Measurements from ENCODE around the gene GSK3B. TPM values are rescaled to one million over a fixed set of nuclear protein-coding genes. Genes with fewer than 3 reads are reported as not detected.

Gene GSK3B
- total RNA-seq, 5 donors from 2014 or later (not counting 1 experiment from before 2014, with no cell fraction given): 30.5 to 47.9 (median 32.7) TPM

DNA sequence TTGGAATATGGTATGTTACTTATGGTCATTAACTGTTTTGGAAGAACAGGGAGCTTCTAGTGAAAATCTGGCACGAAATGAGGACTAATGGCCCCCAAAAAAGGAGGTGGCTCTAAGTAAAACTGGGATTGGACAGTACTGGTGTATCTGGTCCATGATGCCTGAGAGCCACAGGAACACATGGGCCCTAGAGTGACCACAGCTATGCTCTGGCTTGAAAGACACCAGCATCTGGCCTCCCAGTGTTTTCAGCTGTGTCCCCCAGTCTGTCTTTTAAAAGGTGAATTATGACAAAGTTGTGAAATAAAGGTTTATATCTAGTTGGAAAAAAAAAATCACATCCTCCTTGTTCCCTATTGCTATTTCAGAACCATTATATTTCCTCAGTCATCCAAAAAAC is 64.5 kb downstream of the GSK3B start:
- H3K4me1 Mint-ChIP-seq: peaks cover 71 to 82% (median 81%) of the 10 kb centered on the region in 3 donors
- 100% methylated on average over 1 of the region's 1 CpG for WGBS (ENCODE audit: insufficient coverage)
- no peak overlapping the region for H3K27ac Mint-ChIP-seq
- peaks cover 3 to 4% (median 4%) of the 10 kb centered on the region in 3 donors for H3K9me3 Mint-ChIP-seq
- H3K36me3 ChIP-seq (ENCODE audit: control insufficient read depth in 2 of 2, extremely low read depth in 1 of 2, insufficient read depth in 1 of 2, low read length in 1 of 2): no peaks in the 10 kb centered on the region
- no peak overlapping the region for H3K27ac ChIP-seq (ENCODE audit: low read length)
- no peak for DNase-seq
- no peaks in the 10 kb centered on the region for H3K27me3 ChIP-seq (replicated peaks in 1 of 2; ENCODE audit: control insufficient read depth in 2 of 2, extremely low read depth in 1 of 2, insufficient read depth in 2 of 2, low read length in 1 of 2)
- H3K9me3 ChIP-seq: no peaks in the 10 kb centered on the region
- H3K27me3 Mint-ChIP-seq: no peaks in the 10 kb centered on the region
- peaks cover 3 to 4% of the 10 kb centered on the region in 2 experiments for H3K4me1 ChIP-seq (ENCODE audit: control insufficient read depth in 1 of 2, extremely low read depth in 1 of 2, insufficient read depth in 2 of 2, low read length in 2 of 2)
- ChIA-PET CTCF (interaction anchor here in 1 of 2 donors (0.6 kb wide), 1 partner anchor 64 kb away, joined by 3 read pairs; the partner anchor contains the start of gene GSK3B), POLR2A (interaction anchor here in 1 of 2 donors (0.5 kb wide), 1 partner anchor 15 kb away, joined by 4 read pairs; no protein-coding TSS in a partner anchor)
- no peak overlapping the region for H3K4me3 Mint-ChIP-seq
- H3K4me3 ChIP-seq (ENCODE audit: control insufficient read depth in 1 of 2, extremely low read depth in 1 of 2, low read length in 1 of 2): no peak overlapping the region
- ATAC-seq (replicated peaks in 1 of 4): no peak
- peaks cover 16% of the 10 kb centered on the region for H3K36me3 Mint-ChIP-seq

GRCh38 chr3:120028271-120029047 is 65.8 kb downstream of the GSK3B start:
- Histone ChIP-seq H3K27ac (ENCODE audit: low read length) (no peak overlapping the region), H3K9me3 (no peaks in the 10 kb centered on the region), H3K36me3 (ENCODE audit: control insufficient read depth in 2 of 2, extremely low read depth in 1 of 2, insufficient read depth in 1 of 2, low read length in 1 of 2) (no peaks in the 10 kb centered on the region), H3K4me3 (ENCODE audit: control insufficient read depth in 1 of 2, extremely low read depth in 1 of 2, low read length in 1 of 2) (no peak overlapping the region), H3K4me1 (ENCODE audit: control insufficient read depth in 1 of 2, extremely low read depth in 1 of 2, insufficient read depth in 2 of 2, low read length in 2 of 2) (peaks cover 3 to 7% of the 10 kb centered on the region in 2 experiments), H3K27me3 (replicated peaks in 1 of 2; ENCODE audit: control insufficient read depth in 2 of 2, extremely low read depth in 1 of 2, insufficient read depth in 2 of 2, low read length in 1 of 2) (no peaks in the 10 kb centered on the region)
- Mint-ChIP-seq H3K4me1 (peaks cover 69 to 80% (median 79%) of the 10 kb centered on the region in 3 donors), H3K9me3 (no peaks in the 10 kb centered on the region), H3K4me3 (no peak overlapping the region), H3K27me3 (no peaks in the 10 kb centered on the region), H3K27ac (no peak overlapping the region), H3K36me3 (peaks cover 13% of the 10 kb centered on the region)
- POLR2A ChIA-PET: no interaction called here
- CTCF ChIA-PET: no interaction called here
- DNase-seq: no peak
- ATAC-seq (replicated peaks in 1 of 4): no peak
- 96% methylated on average over 11 of the region's 13 CpGs for WGBS (ENCODE audit: insufficient coverage)

- Histone ChIP-seq H3K4me1 (ENCODE audit: control insufficient read depth in 1 of 2, extremely low read depth in 1 of 2, insufficient read depth in 2 of 2, low read length in 2 of 2) (peaks cover 3 to 7% of the 10 kb centered on the region in 2 experiments), H3K27me3 (replicated peaks in 1 of 2; ENCODE audit: control insufficient read depth in 2 of 2, extremely low read depth in 1 of 2, insufficient read depth in 2 of 2, low read length in 1 of 2) (no peaks in the 10 kb centered on the region), H3K36me3 (ENCODE audit: control insufficient read depth in 2 of 2, extremely low read depth in 1 of 2, insufficient read depth in 1 of 2, low read length in 1 of 2) (no peaks in the 10 kb centered on the region), H3K4me3 (ENCODE audit: control insufficient read depth in 1 of 2, extremely low read depth in 1 of 2, low read length in 1 of 2) (no peak overlapping the region), H3K9me3 (no peaks in the 10 kb centered on the region), H3K27ac (ENCODE audit: low read length) (no peak overlapping the region)
- DNase-seq (no peak), ATAC-seq (replicated peaks in 1 of 4) (no peak)
- H3K27me3 Mint-ChIP-seq: no peaks in the 10 kb centered on the region
- no peak overlapping the region for H3K4me3 Mint-ChIP-seq
- peaks cover 79 to 83% (median 82%) of the 10 kb centered on the region in 3 donors for H3K4me1 Mint-ChIP-seq
- POLR2A ChIA-PET: no interaction called here
- H3K27ac Mint-ChIP-seq: no peak overlapping the region
- peaks cover 11% of the 10 kb centered on the region for H3K36me3 Mint-ChIP-seq
- CTCF ChIA-PET: no interaction called here
- no peaks in the 10 kb centered on the region for H3K9me3 Mint-ChIP-seq
- no CpG with 5 or more reads among the region's 4 CpGs for WGBS (ENCODE audit: insufficient coverage)
These were observed 67.0 kb downstream of the GSK3B start for GRCh38 chr3:120027226-120027625.

- no CpG with 5 or more reads among the region's 2 CpGs for WGBS (ENCODE audit: insufficient coverage)
- peaks cover 82 to 87% (median 86%) of the 10 kb centered on the region in 3 donors for H3K4me1 Mint-ChIP-seq
These were observed 68.7 kb downstream of the GSK3B start for GRCh38 chr3:120025520-120025919.

DNA sequence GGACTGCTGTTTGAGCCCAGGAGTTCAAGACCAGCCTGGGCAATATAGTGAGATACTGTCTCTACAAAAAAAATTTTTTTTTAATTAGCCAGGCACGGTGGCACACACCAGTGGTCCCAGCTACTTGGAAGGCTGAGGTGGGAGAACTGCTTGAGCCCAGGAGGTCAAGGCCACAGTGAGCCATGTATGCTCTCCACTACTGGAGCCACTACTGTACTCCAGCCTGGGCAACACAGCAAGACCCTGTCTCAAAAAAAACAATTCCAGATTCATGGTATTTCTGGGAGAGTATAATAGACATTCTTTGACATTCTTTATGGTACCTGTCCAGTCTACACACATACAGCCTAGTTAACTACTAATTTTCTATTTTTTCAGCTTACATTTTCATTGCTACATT is 70.1 kb downstream of the GSK3B start:
- Histone ChIP-seq H3K9me3 (no peaks in the 10 kb centered on the region), H3K4me3 (ENCODE audit: control insufficient read depth in 1 of 2, extremely low read depth in 1 of 2, low read length in 1 of 2) (no peak overlapping the region), H3K4me1 (ENCODE audit: control insufficient read depth in 1 of 2, extremely low read depth in 1 of 2, insufficient read depth in 2 of 2, low read length in 2 of 2) (peaks cover 7 to 10% of the 10 kb centered on the region in 2 experiments), H3K27ac (ENCODE audit: low read length) (no peak overlapping the region), H3K36me3 (ENCODE audit: control insufficient read depth in 2 of 2, extremely low read depth in 1 of 2, insufficient read depth in 1 of 2, low read length in 1 of 2) (no peaks in the 10 kb centered on the region), H3K27me3 (replicated peaks in 1 of 2; ENCODE audit: control insufficient read depth in 2 of 2, extremely low read depth in 1 of 2, insufficient read depth in 2 of 2, low read length in 1 of 2) (no peaks in the 10 kb centered on the region)
- Mint-ChIP-seq H3K9me3 (no peaks in the 10 kb centered on the region), H3K4me1 (peaks cover 80 to 87% (median 83%) of the 10 kb centered on the region in 3 donors), H3K27ac (no peak overlapping the region), H3K4me3 (no peak overlapping the region), H3K36me3 (peaks cover 19% of the 10 kb centered on the region), H3K27me3 (no peaks in the 10 kb centered on the region)
- no peak for DNase-seq
- ChIA-PET POLR2A (no interaction called here), CTCF (interaction anchor here in 1 of 2 donors (0.8 kb wide), 1 partner anchor 13 kb away, joined by 3 read pairs; no protein-coding TSS in a partner anchor)
- ATAC-seq (replicated peaks in 1 of 4): no peak
- WGBS (ENCODE audit: insufficient coverage): no CpG with 5 or more reads among the region's 1 CpG

More at GRCh38 chr3:120025520-120025919, 68.7 kb downstream of the GSK3B start:
- Mint-ChIP-seq H3K27me3 (no peaks in the 10 kb centered on the region), H3K27ac (peak overlapping the region in 1 of 2 donors; percentile 29), H3K9me3 (no peaks in the 10 kb centered on the region), H3K36me3 (peaks cover 17% of the 10 kb centered on the region), H3K4me3 (no peak overlapping the region)
- ChIA-PET POLR2A (no interaction called here), CTCF (no interaction called here)
- peak in 1 of 4 experiments; percentile 52 for ATAC-seq (replicated peaks in 1 of 4)
- peaks cover 7 to 10% of the 10 kb centered on the region in 2 experiments for H3K4me1 ChIP-seq (ENCODE audit: control insufficient read depth in 1 of 2, extremely low read depth in 1 of 2, insufficient read depth in 2 of 2, low read length in 2 of 2)
- H3K27ac ChIP-seq (ENCODE audit: low read length): no peak overlapping the region
- DNase-seq: no peak
- no peaks in the 10 kb centered on the region for H3K36me3 ChIP-seq (ENCODE audit: control insufficient read depth in 2 of 2, extremely low read depth in 1 of 2, insufficient read depth in 1 of 2, low read length in 1 of 2)
- no peak overlapping the region for H3K4me3 ChIP-seq (ENCODE audit: control insufficient read depth in 1 of 2, extremely low read depth in 1 of 2, low read length in 1 of 2)
- H3K27me3 ChIP-seq (replicated peaks in 1 of 2; ENCODE audit: control insufficient read depth in 2 of 2, extremely low read depth in 1 of 2, insufficient read depth in 2 of 2, low read length in 1 of 2): no peaks in the 10 kb centered on the region
- no peaks in the 10 kb centered on the region for H3K9me3 ChIP-seq

- POLR2A ChIA-PET: no interaction called here
- Histone ChIP-seq H3K27ac (ENCODE audit: low read length) (no peak overlapping the region), H3K4me3 (ENCODE audit: control insufficient read depth in 1 of 2, extremely low read depth in 1 of 2, low read length in 1 of 2) (no peak overlapping the region), H3K36me3 (ENCODE audit: control insufficient read depth in 2 of 2, extremely low read depth in 1 of 2, insufficient read depth in 1 of 2, low read length in 1 of 2) (no peaks in the 10 kb centered on the region), H3K4me1 (ENCODE audit: control insufficient read depth in 1 of 2, extremely low read depth in 1 of 2, insufficient read depth in 2 of 2, low read length in 2 of 2) (peaks cover 4 to 10% of the 10 kb centered on the region in 2 experiments), H3K27me3 (replicated peaks in 1 of 2; ENCODE audit: control insufficient read depth in 2 of 2, extremely low read depth in 1 of 2, insufficient read depth in 2 of 2, low read length in 1 of 2) (no peaks in the 10 kb centered on the region), H3K9me3 (no peaks in the 10 kb centered on the region)
- ATAC-seq (replicated peaks in 1 of 4): no peak
- DNase-seq: no peak
- peaks cover 19% of the 10 kb centered on the region for H3K36me3 Mint-ChIP-seq
- peaks cover 80 to 85% (median 82%) of the 10 kb centered on the region in 3 donors for H3K4me1 Mint-ChIP-seq
- no peak overlapping the region for H3K4me3 Mint-ChIP-seq
- H3K27ac Mint-ChIP-seq: no peak overlapping the region
- CTCF ChIA-PET: no interaction called here
- no peaks in the 10 kb centered on the region for H3K27me3 Mint-ChIP-seq
- no peaks in the 10 kb centered on the region for H3K9me3 Mint-ChIP-seq
- WGBS (ENCODE audit: insufficient coverage): no CpG with 5 or more reads among the region's 2 CpGs
These were observed 71.5 kb downstream of the GSK3B start for GRCh38 chr3:120022729-120023128.

Measured in T-cell (primary cell).